ENCODE measurements around the gene ATP2C1.
A peak's percentile ranks its signal among the peaks of the same experiment; 100 is the strongest.

The ATP2C1 gene, protein sequence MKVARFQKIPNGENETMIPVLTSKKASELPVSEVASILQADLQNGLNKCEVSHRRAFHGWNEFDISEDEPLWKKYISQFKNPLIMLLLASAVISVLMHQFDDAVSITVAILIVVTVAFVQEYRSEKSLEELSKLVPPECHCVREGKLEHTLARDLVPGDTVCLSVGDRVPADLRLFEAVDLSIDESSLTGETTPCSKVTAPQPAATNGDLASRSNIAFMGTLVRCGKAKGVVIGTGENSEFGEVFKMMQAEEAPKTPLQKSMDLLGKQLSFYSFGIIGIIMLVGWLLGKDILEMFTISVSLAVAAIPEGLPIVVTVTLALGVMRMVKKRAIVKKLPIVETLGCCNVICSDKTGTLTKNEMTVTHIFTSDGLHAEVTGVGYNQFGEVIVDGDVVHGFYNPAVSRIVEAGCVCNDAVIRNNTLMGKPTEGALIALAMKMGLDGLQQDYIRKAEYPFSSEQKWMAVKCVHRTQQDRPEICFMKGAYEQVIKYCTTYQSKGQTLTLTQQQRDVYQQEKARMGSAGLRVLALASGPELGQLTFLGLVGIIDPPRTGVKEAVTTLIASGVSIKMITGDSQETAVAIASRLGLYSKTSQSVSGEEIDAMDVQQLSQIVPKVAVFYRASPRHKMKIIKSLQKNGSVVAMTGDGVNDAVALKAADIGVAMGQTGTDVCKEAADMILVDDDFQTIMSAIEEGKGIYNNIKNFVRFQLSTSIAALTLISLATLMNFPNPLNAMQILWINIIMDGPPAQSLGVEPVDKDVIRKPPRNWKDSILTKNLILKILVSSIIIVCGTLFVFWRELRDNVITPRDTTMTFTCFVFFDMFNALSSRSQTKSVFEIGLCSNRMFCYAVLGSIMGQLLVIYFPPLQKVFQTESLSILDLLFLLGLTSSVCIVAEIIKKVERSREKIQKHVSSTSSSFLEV

DNA sequence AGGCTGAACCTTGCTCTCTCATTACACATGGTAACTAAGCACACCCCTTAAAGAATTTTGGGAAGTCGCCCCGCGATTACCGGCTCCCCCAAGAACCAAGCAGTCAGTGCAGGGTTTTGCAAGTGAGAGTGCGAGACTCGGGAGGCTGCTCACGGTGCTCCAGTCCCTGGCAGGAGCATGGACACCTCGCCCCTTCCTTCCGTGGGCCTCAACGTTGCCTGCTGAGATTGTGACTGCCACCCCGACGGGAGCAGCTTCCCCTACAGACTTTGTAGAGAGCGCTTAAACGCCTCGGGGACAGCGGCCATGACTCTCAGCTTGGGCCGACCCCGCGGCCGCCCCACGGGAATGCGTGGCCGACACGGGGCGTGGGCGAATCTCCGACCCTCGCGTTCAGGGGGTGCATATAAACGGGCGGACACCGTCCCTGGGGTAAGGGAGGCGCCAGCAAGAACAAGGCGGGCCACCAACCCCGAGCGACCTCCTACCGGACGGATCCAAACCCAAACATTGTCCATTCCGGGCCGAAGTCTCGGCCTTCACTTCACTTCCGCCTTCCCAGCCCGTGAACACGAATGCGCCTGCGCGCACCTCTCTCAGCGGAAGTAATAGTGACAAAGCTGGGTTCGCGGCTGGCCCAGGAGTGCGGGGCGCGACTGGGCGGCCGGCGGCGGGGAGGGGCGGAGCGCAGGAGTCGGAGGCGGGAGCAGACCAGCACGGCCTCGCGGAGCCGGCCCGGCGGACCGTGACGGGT is at the start of gene ATP2C1:
ATP2C1 (plus strand) TSS at position 709 of the 754 bp plus-strand sequence. CDS start 686 bp downstream, outside the sequence.
- H3K27me3 ChIP-seq (ENCODE audit: low read length), result no peaks in the 10 kb centered on the region
- H4K20me1 ChIP-seq (ENCODE audit: low read depth, low read length), result peaks cover 32% of the 10 kb centered on the region
- peak within 1 kb of the TSS; percentile 94 for H2AFZ ChIP-seq (ENCODE audit: low read depth, low read length, severe bottlenecking)
- H3K9me3 ChIP-seq (ENCODE audit: insufficient read depth, low read length), result no peaks in the 10 kb centered on the region
- peaks cover 43% of the 10 kb centered on the region for H3K79me2 ChIP-seq (ENCODE audit: insufficient read depth, low read length)
- H3K36me3 ChIP-seq (ENCODE audit: low read length), result no peaks in the 10 kb centered on the region
- peak within 1 kb of the TSS; percentile 94 for H3K4me2 ChIP-seq (ENCODE audit: low read depth, low read length, poor library complexity, severe bottlenecking)
- TF ChIP-seq, protein P1, sequence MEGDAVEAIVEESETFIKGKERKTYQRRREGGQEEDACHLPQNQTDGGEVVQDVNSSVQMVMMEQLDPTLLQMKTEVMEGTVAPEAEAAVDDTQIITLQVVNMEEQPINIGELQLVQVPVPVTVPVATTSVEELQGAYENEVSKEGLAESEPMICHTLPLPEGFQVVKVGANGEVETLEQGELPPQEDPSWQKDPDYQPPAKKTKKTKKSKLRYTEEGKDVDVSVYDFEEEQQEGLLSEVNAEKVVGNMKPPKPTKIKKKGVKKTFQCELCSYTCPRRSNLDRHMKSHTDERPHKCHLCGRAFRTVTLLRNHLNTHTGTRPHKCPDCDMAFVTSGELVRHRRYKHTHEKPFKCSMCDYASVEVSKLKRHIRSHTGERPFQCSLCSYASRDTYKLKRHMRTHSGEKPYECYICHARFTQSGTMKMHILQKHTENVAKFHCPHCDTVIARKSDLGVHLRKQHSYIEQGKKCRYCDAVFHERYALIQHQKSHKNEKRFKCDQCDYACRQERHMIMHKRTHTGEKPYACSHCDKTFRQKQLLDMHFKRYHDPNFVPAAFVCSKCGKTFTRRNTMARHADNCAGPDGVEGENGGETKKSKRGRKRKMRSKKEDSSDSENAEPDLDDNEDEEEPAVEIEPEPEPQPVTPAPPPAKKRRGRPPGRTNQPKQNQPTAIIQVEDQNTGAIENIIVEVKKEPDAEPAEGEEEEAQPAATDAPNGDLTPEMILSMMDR (IDR thresholded peaks at IDR 0.05; ENCODE audit: insufficient read depth, low read length, poor library complexity, severe bottlenecking), result no peak
- no peak for TF ChIP-seq EZH2phosphoT487 (conservative IDR thresholded peaks at IDR 0.05; ENCODE audit: low read length)
- peak within 1 kb of the TSS; percentile 97 for H3K4me3 ChIP-seq (ENCODE audit: insufficient read depth, low read length, poor library complexity, severe bottlenecking)
- peak within 1 kb of the TSS; percentile 80 for H3K9ac ChIP-seq (ENCODE audit: low read length)
- H3F3A ChIP-seq (ENCODE audit: insufficient read depth), result peaks cover 15% of the 10 kb centered on the region
- no peaks in the 10 kb centered on the region for H3K9me2 ChIP-seq (replicated peaks; ENCODE audit: insufficient read depth, low read length)
- H3K27ac ChIP-seq (ENCODE audit: low read depth, low read length), result peak within 1 kb of the TSS; percentile 69

DNA sequence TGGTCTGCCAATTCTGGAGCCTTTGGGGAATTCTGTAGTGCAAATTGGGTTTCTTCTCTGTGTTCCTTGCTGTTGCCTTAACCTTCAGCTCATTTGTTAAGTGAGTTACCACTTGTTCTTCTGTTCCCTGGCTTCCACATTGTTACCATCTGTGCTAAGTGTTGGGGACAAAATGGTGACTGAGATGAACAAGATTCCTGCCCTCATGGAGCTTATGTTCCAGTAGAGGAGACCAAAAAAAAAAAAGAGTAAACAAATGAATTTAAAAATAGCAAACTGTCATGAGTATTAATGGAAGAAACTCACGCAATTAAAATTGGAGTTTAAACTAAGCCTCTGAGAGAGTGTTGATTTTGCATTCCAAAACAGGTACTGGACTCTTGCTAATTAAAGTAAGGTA is 49.4 kb upstream of the ATP2C1 start:
- Histone ChIP-seq H3K4me3 (ENCODE audit: insufficient read depth, low read length, poor library complexity, severe bottlenecking) (no peak overlapping the region), H3K9ac (ENCODE audit: low read length) (no peak overlapping the region), H3K27me3 (ENCODE audit: low read length) (no peaks in the 10 kb centered on the region), H3K36me3 (ENCODE audit: low read length) (no peaks in the 10 kb centered on the region), H3K9me3 (ENCODE audit: insufficient read depth, low read length) (no peaks in the 10 kb centered on the region), H3K4me2 (ENCODE audit: low read depth, low read length, poor library complexity, severe bottlenecking) (no peak overlapping the region), H4K20me1 (ENCODE audit: low read depth, low read length) (no peaks in the 10 kb centered on the region), H3K9me2 (replicated peaks; ENCODE audit: insufficient read depth, low read length) (no peaks in the 10 kb centered on the region), H3K27ac (ENCODE audit: low read depth, low read length) (no peak overlapping the region), H3F3A (ENCODE audit: insufficient read depth) (no peaks in the 10 kb centered on the region), H3K79me2 (ENCODE audit: insufficient read depth, low read length) (no peaks in the 10 kb centered on the region), H2AFZ (ENCODE audit: low read depth, low read length, severe bottlenecking) (no peak overlapping the region)
- TF ChIP-seq EZH2phosphoT487 (conservative IDR thresholded peaks at IDR 0.05; ENCODE audit: low read length), result no peak
- TF ChIP-seq, protein P1 (IDR thresholded peaks at IDR 0.05; ENCODE audit: insufficient read depth, low read length, poor library complexity, severe bottlenecking), result no peak

DNA sequence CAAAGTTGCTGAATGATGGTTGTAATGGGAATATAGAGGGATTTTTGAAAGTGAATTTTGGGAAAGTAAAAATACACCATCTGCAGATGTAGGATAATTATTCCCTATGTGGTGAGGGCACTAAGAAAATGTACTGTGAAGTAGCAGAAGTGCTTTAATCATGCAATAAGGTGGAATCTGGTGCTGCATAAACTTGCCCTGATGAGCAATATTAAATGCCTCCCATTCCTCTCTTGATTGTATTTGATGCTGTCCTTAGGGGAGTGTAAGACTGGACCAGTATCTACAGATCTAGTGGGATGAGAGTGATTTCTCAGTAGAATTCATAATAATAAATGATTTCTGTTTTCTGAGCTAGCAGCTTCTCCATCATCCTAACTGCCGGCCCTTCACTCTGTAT is 47.7 kb upstream of the ATP2C1 start:
- H3K4me2 ChIP-seq (ENCODE audit: low read depth, low read length, poor library complexity, severe bottlenecking), result no peak overlapping the region
- no peaks in the 10 kb centered on the region for H3K36me3 ChIP-seq (ENCODE audit: low read length)
- no peaks in the 10 kb centered on the region for H3F3A ChIP-seq (ENCODE audit: insufficient read depth)
- TF ChIP-seq EZH2phosphoT487 (conservative IDR thresholded peaks at IDR 0.05; ENCODE audit: low read length), result no peak
- H3K9ac ChIP-seq (ENCODE audit: low read length), result no peak overlapping the region
- H4K20me1 ChIP-seq (ENCODE audit: low read depth, low read length), result no peaks in the 10 kb centered on the region
- H3K79me2 ChIP-seq (ENCODE audit: insufficient read depth, low read length), result no peaks in the 10 kb centered on the region
- H3K27ac ChIP-seq (ENCODE audit: low read depth, low read length), result no peak overlapping the region
- no peaks in the 10 kb centered on the region for H3K9me3 ChIP-seq (ENCODE audit: insufficient read depth, low read length)
- no peaks in the 10 kb centered on the region for H3K9me2 ChIP-seq (replicated peaks; ENCODE audit: insufficient read depth, low read length)
- no peak overlapping the region for H3K4me3 ChIP-seq (ENCODE audit: insufficient read depth, low read length, poor library complexity, severe bottlenecking)
- no peak overlapping the region for H2AFZ ChIP-seq (ENCODE audit: low read depth, low read length, severe bottlenecking)
- H3K27me3 ChIP-seq (ENCODE audit: low read length), result no peaks in the 10 kb centered on the region

Measured in SU-DHL-6 (cell line).